GM23338 (cell line): Measurements from ENCODE around the gene VPS8. TPM values are rescaled to one million over a fixed set of nuclear protein-coding genes. Genes with fewer than 3 reads are reported as not detected.

ENCODE experiments used
- polyA plus RNA-seq: library from polyadenylated mRNA; unstranded; fragments of >200 nt; fragmentation: Nextera tagmentation; extraction: Ambion mirVana; gene quantifications from 2 replicates; pipeline ENCODE4 v1.2.1, GENCODE V29; 2016
- total RNA-seq: library from RNA; depleted of rRNA; stranded (reverse); fragments of >200 nt; shearing (Covaris generic); gene quantifications from 2 replicates; pipeline ENCODE4 v1.2.3, GENCODE V29; 2014; rRNA removed

VPS8 gene
- total and polyA plus RNA-seq, 2 experiments from 2014 or later: 17.3 to 45.5 TPM

Other genes with a start within 250 kb of the VPS8 start
- gene MAGEF1, start 100.1 kb upstream of the VPS8 start, total RNA-seq: 66.5 and 79.4 TPM in 2 replicates
- 86.6 and 88.7 TPM in 2 replicates for gene MAGEF1, start 100.1 kb upstream of the VPS8 start, polyA plus RNA-seq